Limb (tissue), 2 donors: ENCODE results near the gene CA5A.

ENCODE experiments used
- DNase-seq, 2 donors: peaks; one replicate each; pipeline ENCODE4 v3.0.0-alpha.2; 2016; ENCODE audit errors: extremely low spot score in 2 of 2

Gene CA5A

DNA sequence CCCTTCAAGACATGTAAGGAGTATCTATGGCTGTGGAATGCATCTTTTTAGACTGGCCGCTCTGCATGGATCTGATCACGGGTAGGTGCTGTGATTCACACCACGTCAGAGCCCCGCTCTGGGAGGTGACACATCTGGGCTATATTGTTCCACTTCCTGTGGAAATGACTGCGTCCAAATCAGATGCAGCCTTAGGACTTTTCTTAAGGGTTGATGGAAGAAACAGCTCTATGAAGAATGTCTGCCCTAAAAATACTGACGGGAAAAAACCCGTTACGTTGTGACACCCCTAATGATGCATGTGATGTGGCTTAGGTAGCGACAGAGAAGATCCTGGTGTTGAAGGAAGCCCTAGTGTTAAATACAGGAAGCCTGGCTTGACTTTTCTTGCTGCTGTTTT is 27.1 kb upstream of the CA5A start:
- no peak for DNase-seq

DNA sequence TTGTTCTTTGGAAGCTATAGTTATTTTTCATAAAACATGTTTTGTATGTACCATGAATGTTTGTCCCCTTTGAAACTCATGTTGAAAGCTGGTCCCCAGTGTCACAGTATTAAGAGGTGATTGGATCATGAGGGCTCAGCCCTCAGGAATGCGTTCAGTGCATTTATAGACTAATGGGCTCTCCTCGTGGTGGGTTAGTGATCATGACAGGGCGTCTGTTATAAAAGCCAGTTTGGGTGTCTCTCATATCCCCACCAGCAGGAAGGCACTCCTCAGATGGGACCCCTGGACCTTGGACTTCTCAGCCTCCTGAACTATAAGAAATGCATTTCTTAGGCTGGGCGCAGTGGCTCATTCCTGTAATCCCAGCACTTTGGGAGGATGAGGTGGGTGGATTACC is 25.3 kb upstream of the CA5A start:
- no peak for DNase-seq

DNA sequence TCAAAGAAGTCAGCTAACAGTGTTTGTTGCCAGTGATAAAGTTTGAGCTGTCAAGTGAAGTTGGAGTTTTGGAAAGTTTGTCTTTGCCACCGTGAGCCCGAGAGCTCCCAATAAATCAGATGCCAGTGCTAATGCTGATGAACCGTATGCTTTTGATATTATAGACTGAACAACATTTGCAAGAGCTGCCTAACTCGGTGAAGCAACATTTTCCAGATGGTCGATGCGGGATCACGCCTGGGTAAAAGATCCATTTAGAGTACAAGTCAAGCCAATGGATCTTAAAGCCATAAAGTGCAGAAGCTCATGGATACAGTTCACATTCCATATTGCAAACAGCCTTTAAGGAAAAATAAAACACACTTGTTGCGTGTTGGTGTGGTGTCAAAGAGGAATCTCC is 24.5 kb upstream of the CA5A start:
- no peak for DNase-seq

DNA sequence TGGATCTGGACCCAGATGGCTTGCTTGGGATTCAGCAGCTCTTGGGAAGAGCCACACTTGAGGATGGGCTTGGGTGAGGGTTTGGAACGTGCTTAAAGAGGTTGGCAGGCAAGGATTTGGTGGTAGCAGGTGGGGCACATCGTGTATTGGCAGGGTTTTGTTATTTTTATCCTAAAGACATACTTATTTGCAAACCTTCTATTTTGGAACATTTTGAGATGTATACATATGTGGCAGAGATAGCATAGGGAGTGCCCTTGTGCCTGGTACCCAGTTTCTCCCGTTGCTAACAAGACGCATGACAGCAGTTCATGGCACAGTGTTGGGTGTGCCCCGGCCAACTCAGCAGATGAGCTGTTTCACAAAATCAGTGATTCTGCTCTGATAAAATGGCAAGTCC is 24.0 kb upstream of the CA5A start:
- DNase-seq = no peak

- DNase-seq = no peak
Measured at GRCh38 chr16:87959391-87959990, 23.2 kb upstream of the CA5A start.

DNA sequence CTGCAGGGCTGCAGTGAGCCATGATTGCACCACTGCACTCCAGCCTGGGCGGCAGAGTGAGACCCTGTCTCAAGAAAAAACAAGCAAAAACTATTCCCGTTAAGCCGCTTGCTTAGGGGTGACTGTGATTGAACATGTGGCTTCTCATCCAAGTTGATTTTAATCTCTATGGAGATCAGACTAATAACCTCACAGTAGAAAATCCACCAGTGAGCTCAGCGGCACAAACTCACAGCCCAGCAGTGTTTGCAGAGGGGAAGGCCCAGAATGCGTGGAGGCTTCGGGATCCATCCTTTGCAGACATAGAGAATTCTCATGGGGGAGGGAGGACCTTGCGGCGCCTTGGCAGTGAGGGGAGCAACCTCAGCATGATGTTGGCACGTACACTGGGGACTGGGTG is 22.3 kb upstream of the CA5A start:
- no peak for DNase-seq

GRCh38 chr16:87957296-87958094 is 21.2 kb upstream of the CA5A start:
- DNase-seq = no peak

- DNase-seq = peak in 1 of 2 donors; percentile 75
Measured at GRCh38 chr16:87956365-87957231, 20.3 kb upstream of the CA5A start.

- DNase-seq = no peak
Measured at GRCh38 chr16:87956098-87956364, 19.7 kb upstream of the CA5A start.

GRCh38 chr16:87955302-87956097 is 19.2 kb upstream of the CA5A start:
- DNase-seq = no peak

- no peak for DNase-seq
Measured at GRCh38 chr16:87954826-87955225, 18.5 kb upstream of the CA5A start.

DNA sequence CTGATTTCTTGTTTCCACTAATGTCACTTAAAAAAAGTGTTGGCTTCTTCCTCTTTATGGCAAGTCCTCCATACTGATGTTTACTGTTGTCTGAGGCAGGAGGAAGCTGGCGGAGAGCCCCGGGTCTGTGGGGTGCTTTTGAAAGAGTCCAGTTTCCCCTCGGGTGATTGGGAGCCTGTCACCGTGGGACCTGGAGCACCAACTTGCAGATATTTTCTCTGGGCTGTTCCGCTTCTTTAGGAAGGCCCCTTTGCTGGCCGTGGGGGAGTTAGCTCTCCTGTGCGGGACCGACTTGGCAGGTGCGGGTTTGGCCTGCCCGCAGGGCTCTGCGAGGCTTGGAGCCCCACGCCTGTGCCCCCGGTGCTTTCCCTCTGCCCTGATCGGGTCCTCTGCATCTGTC is 18.0 kb upstream of the CA5A start:
- no peak for DNase-seq

- no peak for DNase-seq
Measured at GRCh38 chr16:87953308-87954215, 17.2 kb upstream of the CA5A start.

DNA sequence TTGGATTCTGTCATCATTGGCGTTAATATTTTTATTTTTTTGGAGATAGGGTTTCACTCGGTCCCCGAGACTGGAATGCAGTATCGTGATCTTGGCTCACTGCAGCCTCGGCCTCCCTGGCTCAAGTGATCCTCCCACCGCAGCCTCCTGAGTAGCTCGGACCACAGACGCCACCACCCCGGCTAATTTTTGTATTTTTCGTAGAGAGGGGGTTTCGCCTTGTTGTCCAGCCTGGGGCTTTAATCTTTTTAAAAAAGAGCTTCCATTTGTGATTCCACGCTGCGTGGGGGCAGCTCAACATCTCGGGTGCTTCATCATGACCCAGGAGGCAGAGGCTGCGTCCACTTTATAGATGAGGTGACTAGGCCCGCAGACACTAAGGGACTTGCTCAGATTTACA is 16.4 kb upstream of the CA5A start:
- DNase-seq = no peak

DNA sequence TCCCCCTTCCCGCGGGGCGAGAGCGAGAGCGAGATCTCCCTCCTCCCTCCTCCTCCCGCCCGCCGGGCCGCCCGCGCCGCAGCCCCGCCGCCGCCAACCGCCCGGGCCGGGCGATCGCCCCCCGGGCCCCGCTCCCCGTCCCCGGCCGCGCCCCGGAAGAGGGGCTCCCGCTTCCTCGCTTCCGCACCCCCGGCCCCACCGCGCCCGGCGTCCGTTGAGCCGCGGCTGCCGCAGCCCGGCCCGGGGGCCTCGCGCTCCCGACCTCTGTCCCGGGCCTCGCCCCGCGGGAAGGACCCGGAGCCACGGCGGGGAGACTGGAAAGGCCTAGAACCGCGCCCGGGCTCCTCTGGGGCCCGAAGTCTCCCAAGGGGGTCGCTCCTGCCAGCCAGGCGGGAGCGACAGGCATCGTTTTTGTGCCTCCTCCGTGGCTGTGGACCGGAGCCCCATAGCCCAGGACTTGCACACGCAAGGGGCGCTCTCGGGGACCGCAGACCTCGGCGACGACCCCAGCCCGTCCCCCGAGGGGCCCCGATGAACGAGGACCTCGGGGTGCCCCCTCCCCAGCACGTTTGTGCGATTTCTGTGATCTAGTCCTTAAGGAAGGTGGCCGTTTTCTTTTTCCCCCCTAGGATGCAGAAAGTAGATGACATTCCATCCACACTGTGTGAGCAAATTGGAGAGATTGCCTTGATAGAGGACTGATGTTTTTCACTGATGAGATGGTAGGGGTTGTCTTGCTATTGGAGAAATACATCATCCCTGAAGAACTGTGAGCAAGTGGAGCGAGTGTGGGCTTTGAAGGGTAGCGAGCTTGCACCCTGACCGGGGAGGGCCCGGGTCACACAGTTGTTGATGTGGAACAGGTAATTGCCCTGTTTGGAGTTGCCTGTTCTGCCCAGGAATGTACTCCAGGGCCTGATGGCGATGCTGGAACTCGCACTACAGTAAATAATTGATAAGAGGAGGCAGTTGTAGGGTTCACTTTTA is 15.5 kb upstream of the CA5A start:
- no peak for DNase-seq

DNA sequence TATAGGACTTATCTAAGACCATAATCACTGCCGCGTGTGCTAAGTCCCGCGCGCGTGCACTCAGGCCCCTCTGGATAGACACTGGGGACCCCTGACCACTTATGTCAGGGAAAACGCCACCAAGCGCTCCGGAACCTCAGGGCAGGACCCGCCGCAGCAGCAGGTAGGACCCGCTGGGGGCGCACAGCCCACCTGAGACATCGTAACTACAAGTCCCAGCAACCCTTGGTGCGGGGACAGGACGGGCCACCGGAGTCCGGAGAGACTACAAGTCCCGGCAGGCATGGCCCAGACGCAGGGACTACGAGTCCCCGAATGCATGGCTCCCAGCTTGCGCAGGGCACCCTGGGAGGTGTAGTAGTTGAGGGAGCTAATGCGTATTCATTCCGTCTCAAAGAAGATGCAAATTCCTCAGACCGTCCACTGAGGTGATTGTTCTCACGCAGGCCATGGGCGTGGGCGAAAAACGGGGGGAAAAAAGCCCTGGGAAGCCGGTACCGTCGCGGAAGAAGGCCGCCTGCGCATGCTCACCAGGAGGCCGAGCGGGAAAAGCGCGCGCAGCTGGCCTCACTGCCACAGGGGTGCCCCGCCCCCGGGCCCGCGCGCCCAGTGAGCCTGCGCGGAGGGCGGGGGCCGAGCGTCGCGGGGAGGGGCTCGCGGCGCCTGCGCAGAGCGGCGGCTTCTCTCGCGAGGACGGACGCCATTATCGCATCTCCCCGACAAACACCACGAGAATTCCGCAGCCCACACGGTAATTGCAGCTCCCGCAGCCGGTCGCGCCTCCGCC is 14.6 kb upstream of the CA5A start, which contains the start of gene BANP:
BANP (plus strand) TSS at position 670 of the 787 bp plus-strand sequence. CDS start 23,682 bp downstream, outside the sequence.
- peak; percentile 97 to 98 for DNase-seq

- DNase-seq = no peak
Measured at GRCh38 chr16:87949071-87949744, 12.9 kb upstream of the CA5A start.

DNA sequence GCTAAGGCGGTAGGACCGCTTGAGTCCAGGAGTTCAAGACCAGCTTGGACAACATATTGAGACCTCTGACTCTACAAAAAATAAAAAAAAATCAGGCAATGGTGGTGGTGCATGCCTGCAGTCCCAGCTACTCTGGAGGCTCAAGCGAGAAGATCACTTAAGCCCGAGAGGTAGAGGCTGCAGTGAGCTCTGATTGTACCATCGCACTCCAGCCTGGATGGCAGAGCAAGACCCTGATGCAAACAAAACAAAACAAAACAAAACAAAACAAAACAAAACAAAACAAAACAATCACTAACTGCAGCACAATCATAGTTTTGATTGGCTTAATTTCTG is 12.4 kb upstream of the CA5A start:
- DNase-seq = no peak
